ENCODE data around the gene DISP2.

Gene DISP2

DNA sequence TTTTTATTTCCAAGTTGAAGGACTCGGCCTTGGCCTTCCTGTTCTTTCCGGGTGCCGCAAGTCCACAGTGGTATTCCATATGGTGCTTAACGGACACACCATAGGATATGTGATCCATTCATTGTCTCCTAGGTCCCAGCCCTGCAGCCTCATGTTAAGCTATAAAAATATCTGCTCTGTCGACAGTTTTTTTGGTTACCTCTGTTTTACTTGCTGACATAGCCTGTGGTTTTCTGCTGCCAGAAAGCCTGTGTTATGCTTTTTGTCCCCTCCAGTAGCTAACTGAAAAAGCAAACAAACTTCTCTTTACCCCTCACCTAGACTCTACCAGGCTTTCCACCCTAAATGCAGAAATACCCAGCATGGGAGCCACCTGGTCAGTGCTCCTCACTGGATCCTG is 29.3 kb upstream of the DISP2 start:
- no peak for DNase-seq
- no peak overlapping the region for H3K27ac Mint-ChIP-seq
- peaks cover 62% of the 10 kb centered on the region for H3K4me1 Mint-ChIP-seq
- H3K27me3 Mint-ChIP-seq (ENCODE audit: low read depth, poor library complexity): peaks cover 37% of the 10 kb centered on the region
- TF ChIP-seq, protein P1, sequence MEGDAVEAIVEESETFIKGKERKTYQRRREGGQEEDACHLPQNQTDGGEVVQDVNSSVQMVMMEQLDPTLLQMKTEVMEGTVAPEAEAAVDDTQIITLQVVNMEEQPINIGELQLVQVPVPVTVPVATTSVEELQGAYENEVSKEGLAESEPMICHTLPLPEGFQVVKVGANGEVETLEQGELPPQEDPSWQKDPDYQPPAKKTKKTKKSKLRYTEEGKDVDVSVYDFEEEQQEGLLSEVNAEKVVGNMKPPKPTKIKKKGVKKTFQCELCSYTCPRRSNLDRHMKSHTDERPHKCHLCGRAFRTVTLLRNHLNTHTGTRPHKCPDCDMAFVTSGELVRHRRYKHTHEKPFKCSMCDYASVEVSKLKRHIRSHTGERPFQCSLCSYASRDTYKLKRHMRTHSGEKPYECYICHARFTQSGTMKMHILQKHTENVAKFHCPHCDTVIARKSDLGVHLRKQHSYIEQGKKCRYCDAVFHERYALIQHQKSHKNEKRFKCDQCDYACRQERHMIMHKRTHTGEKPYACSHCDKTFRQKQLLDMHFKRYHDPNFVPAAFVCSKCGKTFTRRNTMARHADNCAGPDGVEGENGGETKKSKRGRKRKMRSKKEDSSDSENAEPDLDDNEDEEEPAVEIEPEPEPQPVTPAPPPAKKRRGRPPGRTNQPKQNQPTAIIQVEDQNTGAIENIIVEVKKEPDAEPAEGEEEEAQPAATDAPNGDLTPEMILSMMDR (IDR thresholded peaks at IDR 0.05): no peak
- no peak overlapping the region for H3K4me3 Mint-ChIP-seq
- H3K36me3 Mint-ChIP-seq (ENCODE audit: low read depth): peaks cover 18% of the 10 kb centered on the region
- no peaks in the 10 kb centered on the region for H3K9me3 Mint-ChIP-seq

DNA sequence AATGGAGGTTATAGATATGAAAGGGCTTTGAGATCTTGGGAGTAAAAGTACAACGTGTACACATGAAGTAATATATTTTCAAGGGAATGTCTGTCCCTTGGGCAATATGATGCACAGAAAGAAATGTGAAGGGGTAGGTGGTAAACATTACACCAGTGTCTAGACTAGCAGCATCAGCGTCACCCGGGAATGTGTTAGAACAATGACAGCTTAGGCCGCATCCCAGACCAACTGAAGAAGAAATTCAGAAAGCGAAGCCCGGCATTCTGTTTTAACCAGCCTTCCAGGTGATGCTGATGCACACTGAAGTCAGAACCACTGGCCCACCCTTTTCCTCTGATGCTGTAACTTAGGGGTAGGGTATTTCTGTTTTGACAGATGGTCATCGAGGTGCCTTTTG is 28.2 kb upstream of the DISP2 start:
- peaks cover 18% of the 10 kb centered on the region for H3K36me3 Mint-ChIP-seq (ENCODE audit: low read depth)
- TF ChIP-seq, protein P1 (IDR thresholded peaks at IDR 0.05): no peak
- peaks cover 68% of the 10 kb centered on the region for H3K4me1 Mint-ChIP-seq
- DNase-seq: no peak
- H3K27me3 Mint-ChIP-seq (ENCODE audit: low read depth, poor library complexity): peaks cover 34% of the 10 kb centered on the region
- H3K9me3 Mint-ChIP-seq: no peaks in the 10 kb centered on the region
- no peak overlapping the region for H3K27ac Mint-ChIP-seq
- H3K4me3 Mint-ChIP-seq: no peak overlapping the region

DNA sequence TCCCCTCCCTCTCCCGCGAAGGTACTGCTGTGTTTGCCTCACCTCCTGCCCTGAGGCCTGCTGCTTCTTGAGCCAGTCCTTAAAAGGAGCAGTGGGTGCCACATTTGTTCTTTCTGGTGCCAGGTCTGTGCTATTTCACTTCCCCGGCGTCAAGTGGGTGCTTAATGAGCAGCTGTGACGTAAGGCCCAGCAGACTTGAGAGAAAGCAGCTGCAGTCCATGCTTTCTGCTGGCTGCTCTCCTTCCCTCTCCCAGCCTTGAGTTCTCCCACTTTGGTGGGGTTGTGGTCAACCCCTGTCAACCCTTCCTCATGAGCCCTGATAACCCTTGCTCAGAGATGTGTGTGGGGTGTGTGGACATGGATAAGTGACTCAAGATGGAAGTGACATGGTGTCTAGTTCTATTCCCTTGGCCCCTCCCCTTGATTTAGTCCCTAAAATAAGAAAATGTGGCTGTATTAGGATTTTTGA is 27.6 kb upstream of the DISP2 start:
- H3K9me3 Mint-ChIP-seq: no peaks in the 10 kb centered on the region
- DNase-seq: no peak
- peaks cover 28% of the 10 kb centered on the region for H3K27me3 Mint-ChIP-seq (ENCODE audit: low read depth, poor library complexity)
- no peak overlapping the region for H3K27ac Mint-ChIP-seq
- TF ChIP-seq, protein P1 (IDR thresholded peaks at IDR 0.05): no peak
- peaks cover 14% of the 10 kb centered on the region for H3K36me3 Mint-ChIP-seq (ENCODE audit: low read depth)
- peaks cover 62% of the 10 kb centered on the region for H3K4me1 Mint-ChIP-seq
- no peak overlapping the region for H3K4me3 Mint-ChIP-seq

DNA sequence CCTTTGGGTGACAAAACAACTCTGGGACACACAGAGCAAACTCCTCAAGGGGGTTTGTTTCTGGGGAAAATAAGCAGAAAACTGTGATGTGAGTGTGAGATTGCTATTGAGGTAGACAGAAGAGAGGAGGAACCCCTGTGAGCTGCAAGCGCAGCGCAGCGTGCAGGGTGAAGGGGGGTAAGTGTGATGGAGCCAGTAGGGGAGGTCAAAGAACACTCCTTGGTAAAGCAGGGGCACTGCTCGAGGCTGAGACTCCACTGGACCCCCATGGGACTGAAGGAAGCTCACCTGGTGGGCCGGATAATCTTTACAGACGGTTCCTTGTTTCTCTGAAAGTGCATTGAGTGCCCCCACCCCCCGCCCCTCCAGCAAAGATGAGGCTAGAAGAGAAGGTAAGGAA is 27.0 kb upstream of the DISP2 start:
- TF ChIP-seq, protein P1 (IDR thresholded peaks at IDR 0.05): no peak
- Mint-ChIP-seq H3K27me3 (ENCODE audit: low read depth, poor library complexity) (peaks cover 28% of the 10 kb centered on the region), H3K4me3 (no peak overlapping the region), H3K4me1 (peaks cover 64% of the 10 kb centered on the region), H3K36me3 (ENCODE audit: low read depth) (peaks cover 11% of the 10 kb centered on the region), H3K27ac (no peak overlapping the region), H3K9me3 (no peaks in the 10 kb centered on the region)
- DNase-seq: no peak

DNA sequence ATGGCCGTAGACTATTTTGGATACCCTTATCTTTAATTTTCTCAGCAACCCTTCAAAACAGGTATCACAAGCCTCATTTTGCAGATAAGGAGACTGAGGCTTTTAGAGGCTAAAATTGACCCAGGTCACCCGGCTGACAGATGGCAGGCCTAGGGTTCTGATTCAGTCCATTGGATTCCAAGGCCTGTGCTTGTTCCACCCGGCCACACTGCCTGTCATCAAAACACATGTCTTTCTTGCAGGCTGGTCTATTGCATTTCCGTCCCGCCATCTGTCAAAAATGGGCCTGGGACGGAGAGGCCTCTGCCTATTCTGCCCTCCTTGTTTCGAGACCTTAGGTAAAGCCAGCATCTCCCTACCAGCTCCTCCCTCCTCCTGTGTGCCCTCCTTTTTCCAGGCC is 26.4 kb upstream of the DISP2 start:
- DNase-seq: no peak
- peaks cover 58% of the 10 kb centered on the region for H3K4me1 Mint-ChIP-seq
- TF ChIP-seq, protein P1 (IDR thresholded peaks at IDR 0.05): no peak
- peaks cover 5% of the 10 kb centered on the region for H3K36me3 Mint-ChIP-seq (ENCODE audit: low read depth)
- H3K27ac Mint-ChIP-seq: no peak overlapping the region
- H3K4me3 Mint-ChIP-seq: no peak overlapping the region
- H3K9me3 Mint-ChIP-seq: no peaks in the 10 kb centered on the region
- peaks cover 24% of the 10 kb centered on the region for H3K27me3 Mint-ChIP-seq (ENCODE audit: low read depth, poor library complexity)

DNA sequence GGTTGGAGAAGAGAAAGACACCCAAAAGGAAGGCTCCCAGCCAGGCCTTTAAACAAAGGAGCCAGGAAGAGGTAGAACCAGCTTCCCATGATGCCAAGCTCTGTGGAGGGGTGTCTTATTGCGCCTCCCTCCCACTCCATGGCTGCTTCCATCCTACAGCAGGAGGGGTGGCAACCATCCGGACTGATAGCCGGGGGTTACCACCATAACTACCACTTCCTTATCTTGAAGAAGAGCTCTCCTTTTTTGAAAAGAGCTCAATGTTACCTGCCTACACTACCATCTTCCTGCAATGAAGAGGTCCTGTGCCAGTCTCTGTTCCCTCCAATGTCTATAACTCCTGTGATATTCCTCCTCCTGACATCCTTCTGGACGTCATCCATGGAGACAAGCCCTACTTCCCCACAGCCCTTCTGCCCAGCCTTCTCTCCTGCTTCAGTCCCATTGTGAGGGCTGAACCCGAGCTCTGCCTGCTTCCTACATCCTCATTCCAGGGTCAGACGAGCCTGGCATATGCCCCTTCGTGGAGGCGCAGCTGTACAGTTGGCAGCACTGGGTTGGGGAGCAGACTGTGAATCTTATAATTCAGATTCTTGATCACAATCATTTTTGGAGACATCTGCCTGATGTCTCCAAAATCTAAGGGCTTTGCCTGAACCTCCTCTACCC is 25.8 kb upstream of the DISP2 start:
- H3K9me3 Mint-ChIP-seq: no peaks in the 10 kb centered on the region
- TF ChIP-seq, protein P1 (IDR thresholded peaks at IDR 0.05): no peak
- peaks cover 20% of the 10 kb centered on the region for H3K27me3 Mint-ChIP-seq (ENCODE audit: low read depth, poor library complexity)
- no peak overlapping the region for H3K4me3 Mint-ChIP-seq
- H3K4me1 Mint-ChIP-seq: peaks cover 55% of the 10 kb centered on the region
- H3K36me3 Mint-ChIP-seq (ENCODE audit: low read depth): no peaks in the 10 kb centered on the region
- no peak overlapping the region for H3K27ac Mint-ChIP-seq
- DNase-seq: no peak

Measured in nephron progenitor cell (in vitro differentiated cells).